Lower lobe of right lung (tissue), 2 donors: ENCODE measurements around the gene ATP2A2. TPM values are rescaled to one million over a fixed set of nuclear protein-coding genes. Genes with fewer than 3 reads are reported as not detected.
A peak's percentile ranks its signal among the peaks of the same experiment; 100 is the strongest.
"Not testable (repeated sequence)": the region's sequence is repeated elsewhere in the genome, so short reads cannot be mapped to it uniquely, and the experiment has no call there.

Source experiments
- ATAC-seq, 2 donors: fragments of 200-7000 bp; cut with Tn5 transposase; one replicate each; pipeline ENCODE4 v1.9.1; 2020 to 2022; ENCODE audit warnings: mild to moderate bottlenecking in 2 of 2, moderate library complexity in 2 of 2
- DNase-seq: peaks from one replicate; pipeline ENCODE4 v3.0.0-alpha.2; 2020
- H3K27ac ChIP-seq: fragments of 200-600 bp; one replicate; pipeline ENCODE4 v1.8.0; 2022
- H3K27me3 ChIP-seq: fragments of 200-600 bp; one replicate; pipeline ENCODE4 v1.8.0; 2022; ENCODE audit warnings: low read depth
- H3K36me3 ChIP-seq: fragments of 200-600 bp; one replicate; pipeline ENCODE4 v1.8.0; 2022; ENCODE audit warnings: mild to moderate bottlenecking
- H3K4me1 ChIP-seq: fragments of 200-600 bp; one replicate; pipeline ENCODE4 v1.8.0; 2022
- H3K4me3 ChIP-seq: fragments of 200-600 bp; one replicate; pipeline ENCODE4 v1.8.0; 2022; ENCODE audit warnings: mild to moderate bottlenecking
- H3K9me3 ChIP-seq: fragments of 200-600 bp; one replicate; pipeline ENCODE4 v1.8.0; 2022
- CTCF ChIP-seq: fragments of 200-600 bp; IDR thresholded peaks from one replicate; pipeline ENCODE4 v1.8.0; 2022; ENCODE audit warnings: antibody characterized with exemption, mild to moderate bottlenecking
- intact Hi-C: fragments of 100-400 bp; cut with DNase I; formaldehyde crosslinking; loops from one replicate; pipeline ENCODE4 v1.11.0; 2022
- total RNA-seq: library from RNA; stranded (reverse); fragmentation: NEBNext Ultra II Directional; extraction: Animal tissue kit (Norgen Biotek cat#: 25700); gene quantifications from one replicate; pipeline ENCODE4 v1.2.1, GENCODE V29; 2021
- donor health status: DM: no; HTN: yes; CAD: no; lungs with severe emphysema.

ATP2A2 gene
- total RNA-seq, 1 donor from 2014 or later, result 156 TPM

DNA sequence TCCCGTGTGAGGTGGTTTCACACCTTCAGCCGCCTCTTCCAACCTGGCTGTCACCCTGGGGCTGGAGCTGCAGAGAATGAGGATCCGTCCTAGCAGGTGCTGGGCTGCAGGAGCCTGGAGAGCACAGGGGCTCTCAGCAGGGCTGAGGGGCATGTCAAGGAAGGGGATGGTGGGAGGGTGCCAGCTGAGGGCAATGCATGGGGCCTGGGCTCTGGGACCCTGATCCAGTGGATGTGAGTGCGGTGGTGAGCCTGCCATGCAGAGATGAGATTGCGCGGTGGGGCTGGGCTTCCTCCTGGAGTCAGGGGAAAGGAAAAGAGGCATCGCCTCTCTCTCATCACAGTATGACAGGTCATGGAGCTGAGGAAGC is 91.0 kb downstream of the ATP2A2 start:
- no peak for TF ChIP-seq CTCF
- Histone ChIP-seq H3K27me3 (no peaks in the 10 kb centered on the region), H3K4me3 (no peak overlapping the region), H3K27ac (no peak overlapping the region), H3K4me1 (peaks cover 21% of the 10 kb centered on the region), H3K9me3 (no peaks in the 10 kb centered on the region), H3K36me3 (peaks cover 56% of the 10 kb centered on the region)
- DNase-seq (no peak), ATAC-seq (peak in 1 of 2 donors; percentile 2)
- intact Hi-C loops, result no loop called here

DNA sequence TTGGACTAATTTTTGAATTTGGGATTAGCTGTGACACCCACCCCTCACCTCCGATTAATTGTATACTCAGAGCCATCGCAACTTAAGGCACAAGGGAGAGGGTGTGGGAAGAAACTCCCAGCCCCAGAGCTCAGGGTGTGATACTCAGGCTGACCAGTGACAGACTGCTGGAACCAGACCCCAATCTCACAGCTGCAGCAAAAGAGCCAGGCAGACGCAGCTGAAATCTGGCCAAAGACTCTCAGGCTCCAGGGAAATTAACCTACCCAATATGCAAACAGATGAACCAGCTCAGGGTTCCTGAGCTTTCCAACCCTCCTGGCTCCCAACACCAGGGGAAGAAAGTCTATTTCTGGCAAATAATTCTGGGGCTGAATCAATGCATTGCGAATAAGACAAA is 92.0 kb downstream of the ATP2A2 start:
- H3K27ac ChIP-seq, result no peak overlapping the region
- DNase-seq, result no peak
- peaks cover 20% of the 10 kb centered on the region for H3K4me1 ChIP-seq
- no peaks in the 10 kb centered on the region for H3K27me3 ChIP-seq
- intact Hi-C loops, result no loop called here
- H3K36me3 ChIP-seq, result peaks cover 66% of the 10 kb centered on the region
- no peaks in the 10 kb centered on the region for H3K9me3 ChIP-seq
- TF ChIP-seq CTCF, result no peak
- no peak for ATAC-seq
- no peak overlapping the region for H3K4me3 ChIP-seq

GRCh38 chr12:110373425-110373824 is 92.4 kb downstream of the ATP2A2 start:
- no peaks in the 10 kb centered on the region for H3K9me3 ChIP-seq
- no peak overlapping the region for H3K27ac ChIP-seq
- TF ChIP-seq CTCF, result no peak
- ATAC-seq (no peak), DNase-seq (no peak)
- intact Hi-C loops, result no loop called here
- H3K27me3 ChIP-seq, result no peaks in the 10 kb centered on the region
- no peak overlapping the region for H3K4me3 ChIP-seq
- H3K36me3 ChIP-seq, result peaks cover 70% of the 10 kb centered on the region
- peaks cover 20% of the 10 kb centered on the region for H3K4me1 ChIP-seq

GRCh38 chr12:110373962-110374611 is 93.0 kb downstream of the ATP2A2 start:
- intact Hi-C loops, result no loop called here
- Histone ChIP-seq H3K27ac (no peak overlapping the region), H3K27me3 (no peaks in the 10 kb centered on the region), H3K4me3 (no peak overlapping the region), H3K36me3 (peaks cover 76% of the 10 kb centered on the region), H3K9me3 (no peaks in the 10 kb centered on the region), H3K4me1 (peaks cover 20% of the 10 kb centered on the region)
- TF ChIP-seq CTCF, result no peak
- ATAC-seq (no peak), DNase-seq (no peak)

DNA sequence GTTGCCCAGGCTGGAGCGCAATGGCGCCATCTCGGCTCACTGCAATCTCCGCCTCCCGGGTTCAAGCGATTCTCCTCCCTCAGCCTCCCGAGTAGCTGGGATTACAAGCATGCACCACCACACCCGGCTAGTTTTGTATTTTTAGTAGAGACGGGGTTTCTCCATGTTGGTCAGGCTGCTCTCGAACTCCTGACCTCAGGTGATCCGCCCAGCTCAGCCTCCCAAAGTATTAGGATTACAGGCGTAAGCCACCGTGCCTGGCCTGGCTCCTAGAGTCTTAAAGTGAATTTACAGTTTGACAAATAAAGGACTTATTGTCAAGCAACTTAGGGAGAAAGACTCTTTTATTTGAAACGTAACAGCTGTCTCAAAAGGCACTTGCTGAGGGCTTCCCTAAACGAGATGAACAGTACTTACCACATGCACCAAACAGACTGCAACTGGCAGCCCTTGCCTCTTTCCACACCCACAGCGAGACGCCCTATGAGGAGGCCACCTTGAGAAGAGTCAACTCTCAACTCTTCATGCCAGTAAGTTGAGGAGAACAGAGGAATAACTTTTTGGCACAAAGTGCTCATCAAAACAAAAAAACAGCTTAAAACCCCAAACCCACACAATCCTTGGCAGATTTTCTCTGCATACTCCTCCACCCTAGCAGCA is 97.2 kb downstream of the ATP2A2 start:
- H3K27me3 ChIP-seq, intact Hi-C loops, DNase-seq, H3K4me3 ChIP-seq, H3K9me3 ChIP-seq, H3K27ac ChIP-seq, H3K4me1 ChIP-seq, ATAC-seq: not testable (repeated sequence)
- H3K36me3 ChIP-seq, result peaks cover 100% of the 10 kb centered on the region

- ATAC-seq (peak; percentile 52 to 57), DNase-seq (no peak)
- Histone ChIP-seq H3K4me1 (no peaks in the 10 kb centered on the region), H3K9me3 (no peaks in the 10 kb centered on the region), H3K36me3 (peaks cover 97% of the 10 kb centered on the region), H3K4me3 (no peak overlapping the region), H3K27me3 (no peaks in the 10 kb centered on the region), H3K27ac (no peak overlapping the region)
- no peak for TF ChIP-seq CTCF
- intact Hi-C loops, result no loop called here
Measured at GRCh38 chr12:110379197-110379596, 98.2 kb downstream of the ATP2A2 start.
